OCI-LY3 (cell line): ENCODE measurements around the gene F2RL3.

ENCODE experiments used
- H2AFZ ChIP-seq: fragments of 200-600, 300-600 bp; shearing (Covaris generic); 2 replicates; pipeline ENCODE4 v1.6.0; 2014; ENCODE audit warnings: antibody characterized with exemption, low read depth, low read length
- H3K27ac ChIP-seq: fragments of 200-600, 300-600 bp; sonication (generic); 2 replicates; pipeline ENCODE4 v1.5.1; 2014; ENCODE audit warnings: mild to moderate bottlenecking, low read length, moderate library complexity, mixed read lengths
- H3K27me3 ChIP-seq: fragments of 200-600, 300-600 bp; sonication (generic); 2 replicates; pipeline ENCODE4 v1.6.1; 2014; ENCODE audit warnings: low read depth, low read length, mixed read lengths
- H3K36me3 ChIP-seq: fragments of 200-600, 300-600 bp; sonication (generic); replicated peaks from 2 replicates; pipeline ENCODE3; 2014; ENCODE audit warnings: low read depth, low read length, mixed read lengths
- H3K4me1 ChIP-seq: fragments of 300-600, 200-600 bp; sonication (generic); 2 replicates; pipeline ENCODE4 v1.6.1; 2014; ENCODE audit warnings: low read length, mixed read lengths
- H3K4me2 ChIP-seq: fragments of 200-600, 300-600 bp; sonication (generic); 2 replicates; pipeline ENCODE4 v1.6.1; 2014; ENCODE audit warnings: low read length, mixed read lengths
- H3K4me3 ChIP-seq: fragments of 300-600, 200-600 bp; sonication (generic); 2 replicates; pipeline ENCODE4 v1.5.1; 2014; ENCODE audit warnings: antibody characterized with exemption, mild to moderate bottlenecking, low read length, moderate library complexity
- H3K79me2 ChIP-seq: fragments of 300-600, 200-600 bp; shearing (Covaris generic); 2 replicates; pipeline ENCODE4 v1.6.1; 2014; ENCODE audit warnings: mild to moderate bottlenecking, low read length, mixed read lengths
- H3K9ac ChIP-seq: fragments of 300-600, 200-600 bp; shearing (Covaris generic); 2 replicates; pipeline ENCODE4 v1.6.0; 2014; ENCODE audit warnings: mild to moderate bottlenecking, low read length, moderate library complexity
- H3K9me3 ChIP-seq: fragments of 200-600, 300-600 bp; shearing (Covaris generic); 2 replicates; pipeline ENCODE4 v1.6.1; 2014; ENCODE audit warnings: low read length, mixed read lengths; ENCODE audit not compliant: insufficient read depth
- H4K20me1 ChIP-seq: fragments of 200-600, 300-600 bp; sonication (generic); 2 replicates; pipeline ENCODE4 v1.6.1; 2016; ENCODE audit warnings: low read length, mixed read lengths; ENCODE audit not compliant: insufficient read depth
- CTCF ChIP-seq: fragments of 200-600, 300-600 bp; sonication (generic); IDR thresholded peaks from 2 replicates; pipeline ENCODE4 v1.5.1; 2014; ENCODE audit warnings: antibody characterized with exemption, low read length, low read depth
- EZH2phosphoT487 ChIP-seq: fragments of 200-600 bp; shearing (Covaris generic); IDR thresholded peaks from 2 replicates; pipeline ENCODE4 v1.6.1; 2018; ENCODE audit warnings: antibody characterized with exemption, mixed run types, low read depth

Gene F2RL3

GRCh38 chr19:16888629-16889365 lies at the start of gene F2RL3:
F2RL3 (plus strand) TSS chr19:16888999; CDS start chr19:16889190, 191 bp downstream.
- no peak for TF ChIP-seq EZH2phosphoT487
- no peaks in the 10 kb centered on the region for H3K9me3 ChIP-seq

GRCh38 chr19:16841391-16841926 lies 47.3 kb upstream of the F2RL3 start:
- Histone ChIP-seq H3K4me1 (no peaks in the 10 kb centered on the region), H3K79me2 (no peaks in the 10 kb centered on the region), H4K20me1 (peaks cover 9% of the 10 kb centered on the region; the same call in 1 of the 2 replicates), H3K4me3 (no peak overlapping the region), H3K27ac (no peak overlapping the region), H3K4me2 (no peak overlapping the region), H3K9ac (no peak overlapping the region), H3K36me3 (peaks cover 36% of the 10 kb centered on the region), H3K27me3 (no peaks in the 10 kb centered on the region), H2AFZ (no peak overlapping the region), H3K9me3 (no peaks in the 10 kb centered on the region)
- TF ChIP-seq EZH2phosphoT487 = no peak
- TF ChIP-seq CTCF = no peak

More at GRCh38 chr19:16888629-16889365, at the start of gene F2RL3:
- no peaks in the 10 kb centered on the region for H4K20me1 ChIP-seq
- H3K27ac ChIP-seq = no peak within 1 kb of the TSS
- H3K27me3 ChIP-seq = no peaks in the 10 kb centered on the region
- no peak within 1 kb of the TSS for H2AFZ ChIP-seq
- H3K4me2 ChIP-seq = no peak within 1 kb of the TSS
- no peak within 1 kb of the TSS for H3K4me3 ChIP-seq
- H3K9ac ChIP-seq = no peak within 1 kb of the TSS
- no peaks in the 10 kb centered on the region for H3K36me3 ChIP-seq
- H3K79me2 ChIP-seq = no peaks in the 10 kb centered on the region
- no peaks in the 10 kb centered on the region for H3K4me1 ChIP-seq

- Histone ChIP-seq H4K20me1 (0 out of 2 replicates have a peak, but pooled peaks cover 4% of the 10 kb centered on the region), H3K4me3 (no peak overlapping the region), H3K27ac (no peak overlapping the region), H3K27me3 (no peaks in the 10 kb centered on the region), H3K79me2 (no peaks in the 10 kb centered on the region), H3K9ac (no peak overlapping the region), H3K36me3 (peaks cover 47% of the 10 kb centered on the region), H3K4me2 (no peak overlapping the region), H3K9me3 (no peaks in the 10 kb centered on the region), H3K4me1 (peaks cover 20% of the 10 kb centered on the region), H2AFZ (no peak overlapping the region)
- TF ChIP-seq EZH2phosphoT487 (no peak), CTCF (no peak)
These were observed 41.9 kb upstream of the F2RL3 start for GRCh38 chr19:16846901-16847300.

GRCh38 chr19:16847430-16847829 lies 41.4 kb upstream of the F2RL3 start:
- Histone ChIP-seq H3K4me1 (peaks cover 20% of the 10 kb centered on the region), H3K9ac (no peak overlapping the region), H4K20me1 (0 out of 2 replicates have a peak, but pooled peaks cover 4% of the 10 kb centered on the region), H3K9me3 (no peaks in the 10 kb centered on the region), H3K27ac (no peak overlapping the region), H2AFZ (no peak overlapping the region), H3K4me2 (no peak overlapping the region), H3K79me2 (no peaks in the 10 kb centered on the region), H3K27me3 (no peaks in the 10 kb centered on the region), H3K36me3 (peaks cover 47% of the 10 kb centered on the region), H3K4me3 (no peak overlapping the region)
- TF ChIP-seq EZH2phosphoT487 = no peak
- no peak for TF ChIP-seq CTCF
